H1 (cell line): Measurements from ENCODE around the gene TNS3. TPM values are rescaled to one million over a fixed set of nuclear protein-coding genes. Genes with fewer than 3 reads are reported as not detected.

Source experiments
- CTCF ChIA-PET: fragments of 300-600 bp; sonication (Branson Sonifier 250); formaldehyde crosslinking; loops from one replicate; lab custom pipeline; 2021; ENCODE audit not compliant: partially characterized antibody; lab: Charles Lee
- POLR2A ChIA-PET: fragments of 300-600 bp; sonication (Branson Sonifier 250); formaldehyde crosslinking; loops from one replicate; lab custom pipeline; 2021; ENCODE audit warnings: inconsistent platforms; ENCODE audit not compliant: partially characterized antibody; lab: Charles Lee
- DNase-seq, 2 experiments: peaks; one replicate each; pipeline versions ENCODE4 v3.0.0 to v3.0.0-alpha.2; 2010 to 2022; ENCODE audit warnings: low spot score in 2 of 2, low read depth in 1 of 2, mixed read lengths in 1 of 2
- FAIRE-seq: peaks from 2 replicates; lab custom pipeline; 2011; peaks lifted over from hg19 to GRCh38; lab: Jason Lieb, UNC
- H2AFZ ChIP-seq: 2 replicates; pipeline ENCODE4 v1.8.1; 2012; ENCODE audit warnings: low read length, inconsistent platforms
- H2AK5ac ChIP-seq: 2 replicates; pipeline ENCODE4 v1.6.1; 2013; ENCODE audit warnings: low read depth, low read length
- H2BK120ac ChIP-seq: replicated peaks from 2 replicates; pipeline ENCODE3; 2013; ENCODE audit warnings: low read depth, low read length, inconsistent platforms
- H2BK12ac ChIP-seq: 2 replicates; pipeline ENCODE4 v1.6.1; 2013; ENCODE audit warnings: low read depth, low read length
- H2BK15ac ChIP-seq: 2 replicates; pipeline ENCODE4 v1.6.1; 2013; ENCODE audit warnings: low read length
- H2BK20ac ChIP-seq: 2 replicates; pipeline ENCODE4 v1.6.1; 2013; ENCODE audit warnings: low read length
- H2BK5ac ChIP-seq: 2 replicates; pipeline ENCODE4 v1.6.1; 2013; ENCODE audit warnings: low read depth, low read length
- H3K14ac ChIP-seq: 2 replicates; pipeline ENCODE4 v1.6.1; 2013; ENCODE audit warnings: inconsistent platforms; ENCODE audit not compliant: insufficient read length
- H3K18ac ChIP-seq: 2 replicates; pipeline ENCODE4 v1.6.1; 2013; ENCODE audit warnings: low read length; ENCODE audit errors: extremely low read depth
- H3K23ac ChIP-seq: 2 replicates; pipeline ENCODE4 v1.6.1; 2013; ENCODE audit warnings: inconsistent platforms; ENCODE audit not compliant: insufficient read length
- H3K23me2 ChIP-seq: 2 replicates; pipeline ENCODE4 v1.6.1; 2013; ENCODE audit warnings: low read depth, low read length
- H3K27ac ChIP-seq: 2 replicates; pipeline ENCODE4 v1.6.1; 2011; ENCODE audit warnings: low read depth, low read length, inconsistent platforms
- H3K27me3 ChIP-seq, 4 experiments: replicated peaks in 1 of 4; 1 replicate in 1 of 4; 2 replicates in 3 of 4; pipeline versions ENCODE4 v1.6.1 to v1.8.1; 2011 to 2013; ENCODE audit warnings: low read length in 3 of 4, mild to moderate bottlenecking in 3 of 4, inconsistent platforms in 2 of 4, mixed read lengths in 2 of 4, moderate library complexity in 1 of 4; ENCODE audit not compliant: control insufficient read depth in 3 of 4, insufficient read depth in 3 of 4; ENCODE audit errors: extremely low read depth in 1 of 4
- H3K36me3 ChIP-seq, 4 experiments: 2 replicates each; pipeline versions ENCODE4 v1.6.1 to v1.8.1; 2011 to 2013; ENCODE audit warnings: mild to moderate bottlenecking in 4 of 4, low read length in 3 of 4, moderate library complexity in 2 of 4, control low read depth in 1 of 4, inconsistent platforms in 1 of 4; ENCODE audit not compliant: insufficient read depth in 4 of 4, control insufficient read depth in 2 of 4
- H3K4ac ChIP-seq: replicated peaks from 2 replicates; pipeline ENCODE3; 2013; ENCODE audit warnings: low read length, low read depth, mixed read lengths, inconsistent platforms; ENCODE audit not compliant: insufficient read length
- H3K4me1 ChIP-seq, 4 experiments: replicated peaks in 1 of 4; 1 replicate in 1 of 4; 2 replicates in 3 of 4; pipeline versions ENCODE4 v1.6.1 to v1.8.1; 2011 to 2013; ENCODE audit warnings: low read length in 3 of 4, inconsistent platforms in 2 of 4, mixed read lengths in 1 of 4; ENCODE audit not compliant: insufficient read depth in 4 of 4, control insufficient read depth in 3 of 4
- H3K4me2 ChIP-seq, 2 experiments: 2 replicates each; pipeline versions ENCODE4 v1.6.1 to v1.8.1; 2011 to 2013; ENCODE audit warnings: low read depth in 2 of 2, low read length in 2 of 2, control low read depth in 1 of 2, inconsistent platforms in 1 of 2, mild to moderate bottlenecking in 1 of 2; ENCODE audit not compliant: insufficient read depth in 1 of 2
- H3K4me3 ChIP-seq, 4 experiments: fragments of 200-600, 300-600 bp in 1 of 4; sonication (generic), shearing (Covaris generic), sonication (Bioruptor Twin) in 1 of 4; 2 replicates each; pipeline versions ENCODE4 v1.5.1 to v1.8.1; 2011 to 2016; ENCODE audit warnings: low read length in 4 of 4, low read depth in 3 of 4, control low read depth in 2 of 4, inconsistent platforms in 2 of 4, mild to moderate bottlenecking in 2 of 4, mixed read lengths in 1 of 4, moderate library complexity in 1 of 4; ENCODE audit not compliant: insufficient read depth in 2 of 4; ENCODE audit errors: extremely low read depth in 1 of 4
- H3K56ac ChIP-seq: replicated peaks from 2 replicates; pipeline ENCODE3; 2013; ENCODE audit warnings: low read depth, mild to moderate bottlenecking, mixed read lengths, low read length, inconsistent platforms; ENCODE audit not compliant: insufficient read length
- H3K79me1 ChIP-seq: 2 replicates; pipeline ENCODE4 v1.6.1; 2013; ENCODE audit warnings: low read depth, low read length, control low read depth
- H3K79me2 ChIP-seq, 2 experiments: 2 replicates each; pipeline versions ENCODE4 v1.6.1 to v1.8.1; 2012 to 2013; ENCODE audit warnings: low read length in 2 of 2, mild to moderate bottlenecking in 2 of 2, inconsistent platforms in 1 of 2; ENCODE audit not compliant: insufficient read depth in 2 of 2, control insufficient read depth in 1 of 2
- H3K9ac ChIP-seq, 4 experiments: replicated peaks in 1 of 4; 1 replicate in 1 of 4; 2 replicates in 3 of 4; pipeline versions ENCODE4 v1.6.1 to v1.8.1; 2011 to 2013; ENCODE audit warnings: low read depth in 3 of 4, low read length in 3 of 4, control low read depth in 2 of 4, mild to moderate bottlenecking in 2 of 4, moderate library complexity in 2 of 4, inconsistent platforms in 1 of 4; ENCODE audit errors: extremely low read depth in 1 of 4
- H3K9me3 ChIP-seq, 2 experiments: 2 replicates each; pipeline versions ENCODE4 v1.6.1 to v1.8.1; 2012 to 2013; ENCODE audit warnings: mild to moderate bottlenecking in 2 of 2, moderate library complexity in 2 of 2, control low read depth in 1 of 2, inconsistent platforms in 1 of 2, low read depth in 1 of 2, low read length in 1 of 2, mixed read lengths in 1 of 2; ENCODE audit not compliant: insufficient read depth in 2 of 2
- H4K20me1 ChIP-seq, 2 experiments: replicated peaks in 1 of 2; 2 replicates each; pipeline versions ENCODE3 to v1.8.1; 2011 to 2013; ENCODE audit warnings: inconsistent platforms in 2 of 2, low read length in 2 of 2, mild to moderate bottlenecking in 1 of 2; ENCODE audit not compliant: insufficient read depth in 2 of 2, control insufficient read depth in 1 of 2
- H4K5ac ChIP-seq: 2 replicates; pipeline ENCODE4 v1.6.1; 2013; ENCODE audit warnings: low read length, low read depth, mixed read lengths, inconsistent platforms; ENCODE audit not compliant: insufficient read length
- H4K8ac ChIP-seq: 2 replicates; pipeline ENCODE4 v1.8.0; 2013; ENCODE audit warnings: mild to moderate bottlenecking, moderate library complexity, low read length, inconsistent platforms; ENCODE audit not compliant: insufficient read depth; ENCODE audit errors: extremely low read depth
- H4K91ac ChIP-seq: replicated peaks from 2 replicates; pipeline ENCODE3; 2013; ENCODE audit warnings: low read length, mixed read lengths, inconsistent platforms; ENCODE audit not compliant: insufficient read length
- POLR2A ChIP-seq, 2 experiments: IDR thresholded peaks; 1 replicate in 1 of 2; 2 replicates in 1 of 2; pipeline ENCODE4 v1.6.1; 2011; ENCODE audit warnings: low read depth in 2 of 2, low read length in 2 of 2, mild to moderate bottlenecking in 2 of 2; ENCODE audit errors: control extremely low read depth in 1 of 2
- SP4 ChIP-seq: IDR thresholded peaks from 2 replicates; pipeline ENCODE4 v1.6.1; 2012; ENCODE audit warnings: low read length, inconsistent platforms
- TBP ChIP-seq: IDR thresholded peaks from 2 replicates; pipeline ENCODE4 v1.6.1; 2011; ENCODE audit warnings: low read depth, low read length, improper control_type of control experiment
- WGBS, 2 experiments: shearing (Covaris generic) in 1 of 2; methylation state at CpG; one replicate each; pipeline versions ENCODE4 v1.1.6 to v1.1.7; 2013 to 2015; ENCODE audit warnings: low lambda C conversion rate in 2 of 2, mixed read lengths in 2 of 2, inconsistent platforms in 1 of 2, low coverage in 1 of 2, missing lambda C conversion rate in 1 of 2; ENCODE audit not compliant: insufficient replicate concordance in 2 of 2, insufficient coverage in 1 of 2, insufficient read length in 1 of 2; ENCODE audit errors: extremely low coverage in 1 of 2, missing lambda C conversion rate in 1 of 2; 5-methylcytosine and 5-hydroxymethylcytosine counted together
- polyA plus RNA-seq, 7 experiments: library from polyadenylated mRNA; depleted of rRNA in 3 of 7; stranded (reverse) in 5 of 7; unstranded in 2 of 7; fragments of >200 nt in 5 of 7; fragments of 200-250 nt in 2 of 7; gene quantifications; 1 replicate in 5 of 7; 2 replicates in 1 of 7; 4 replicates in 1 of 7; pipeline versions ENCODE4 v1.2.1 to v1.2.3, GENCODE V29; 2011 to 2013; ENCODE audit warnings: missing spikeins in 2 of 7, mixed read lengths in 2 of 7
- total RNA-seq: library from RNA; stranded (reverse); fragmentation: NEBNext Ultra II Directional; extraction: Animal tissue kit (Norgen Biotek cat#: 25700); gene quantifications from 2 replicates; pipeline ENCODE4 v1.2.1, GENCODE V29; 2021

Gene TNS3
- total and polyA plus RNA-seq, 2 of the 8 experiments (the other 6 are each of a cell fraction or from before 2014, with no cell fraction given), result 11.9 to 24.2 TPM

- ChIA-PET POLR2A (no interaction called here), CTCF (interaction anchor here (0.7 to 1.5 kb wide), 5 partner anchors 9 to 843 kb away, joined by 3 to 5 read pairs (median 3); no protein-coding TSS in a partner anchor)
- Histone ChIP-seq H4K20me1 (peaks cover 3 to 4% of the 10 kb centered on the region in 2 experiments), H2AK5ac (no peak overlapping the region), H3K4me2 (no peak overlapping the region), H3K23me2 (no peaks in the 10 kb centered on the region; the same call in 1 of the 2 replicates), H2BK120ac (no peak overlapping the region), H2AFZ (no peak overlapping the region), H3K9me3 (no peaks in the 10 kb centered on the region), H4K5ac (no peak overlapping the region), H3K9ac (no peak overlapping the region), H2BK15ac (no peak overlapping the region), H3K27me3 (no peaks in the 10 kb centered on the region), H4K91ac (no peak overlapping the region), H2BK20ac (no peak overlapping the region), H3K23ac (no peak overlapping the region), H3K79me2 (no peaks in the 10 kb centered on the region; a peak in 1 of 4 replicates), H3K79me1 (peaks cover 10% of the 10 kb centered on the region; the same call in 1 of the 2 replicates), H3K18ac (no peak overlapping the region), H2BK12ac (no peak overlapping the region), H3K4ac (no peak overlapping the region), H3K4me3 (no peak overlapping the region), H2BK5ac (no peak overlapping the region), H3K27ac (no peak overlapping the region), H4K8ac (no peak overlapping the region), H3K56ac (no peak overlapping the region), H3K4me1 (no peaks in the 10 kb centered on the region; a peak in 3 of 7 replicates), H3K14ac (no peak overlapping the region), H3K36me3 (no peaks in the 10 kb centered on the region; a peak in 1 of 8 replicates)
- DNase-seq (no peak), FAIRE-seq (no peak)
- 93% methylated on average over 12 of the region's 12 CpGs; no CpG with 5 or more reads in 1 of the 2 experiments for WGBS, 2 experiments
- TF ChIP-seq POLR2A (IDR thresholded peaks at IDR 0.05; ENCODE audit: control extremely low read depth in 1 of 2, low read depth in 2 of 2, low read length in 2 of 2) (no peak), SP4 (no peak), TBP (no peak)
These were observed 76.5 kb downstream of the TNS3 start for GRCh38 chr7:47505312-47506007.
